ENCODE measurements around the gene DVL2. TPM values are rescaled to one million over a fixed set of nuclear protein-coding genes. Genes with fewer than 3 reads are reported as not detected.

DVL2 gene
- total and polyA plus RNA-seq, 2 of the 13 experiments (the other 11 are each of a cell fraction or from before 2014, with no cell fraction given), result 5.7 to 38.2 TPM

- TF ChIP-seq ZNF142 (CRISPR knock-in tag; IDR thresholded peaks at IDR 0.05) (no peak), MTA1 (CRISPR knock-in tag; IDR thresholded peaks at IDR 0.05; ENCODE audit: borderline replicate concordance) (peak; percentile 83; the same call in 1 of the 2 replicates), ZNF660 (CRISPR knock-in tag; IDR thresholded peaks at IDR 0.05; ENCODE audit: borderline replicate concordance, low read depth) (no peak), ADNP (CRISPR knock-in tag; IDR thresholded peaks at IDR 0.05) (no peak), TCF7 (IDR thresholded peaks at IDR 0.05; ENCODE audit: low read depth) (no peak), SCMH1 (CRISPR knock-in tag; IDR thresholded peaks at IDR 0.05; ENCODE audit: borderline replicate concordance) (no peak), MIER3 (CRISPR knock-in tag; IDR thresholded peaks at IDR 0.05; ENCODE audit: borderline replicate concordance) (no peak), ZFX (CRISPR knock-in tag; IDR thresholded peaks at IDR 0.05; ENCODE audit: low read depth) (no peak; the same call in 1 of the 2 replicates), CENPT (CRISPR knock-in tag; IDR thresholded peaks at IDR 0.05; ENCODE audit: low read depth) (no peak), KLF15 (CRISPR knock-in tag; IDR thresholded peaks at IDR 0.05; ENCODE audit: borderline replicate concordance) (no peak), NFKBIZ (CRISPR knock-in tag; IDR thresholded peaks at IDR 0.05) (no peak), GATAD2A (CRISPR knock-in tag; IDR thresholded peaks at IDR 0.05) (peak; percentile 50), ZFP37 (CRISPR knock-in tag; IDR thresholded peaks at IDR 0.05; ENCODE audit: borderline replicate concordance) (peak; percentile 82; the same call in 1 of the 2 replicates), ZBTB10 (CRISPR knock-in tag; IDR thresholded peaks at IDR 0.05; ENCODE audit: borderline replicate concordance) (no peak), CC2D1A (CRISPR knock-in tag; IDR thresholded peaks at IDR 0.05) (no peak), RBM22 (optimal IDR thresholded peaks at IDR 0.05; ENCODE audit: low read length) (no peak), NR2F6 (IDR thresholded peaks at IDR 0.05) (no peak), NR2F6 (CRISPR knock-in tag; IDR thresholded peaks at IDR 0.05) (peak; percentile 49; the same call in 1 of the 2 replicates), ZBTB39 (CRISPR knock-in tag; IDR thresholded peaks at IDR 0.05) (0 out of 2 replicates have a peak, but pooled peaks have one; percentile 51), ZNF329 (CRISPR knock-in tag; IDR thresholded peaks at IDR 0.05; ENCODE audit: low read depth) (no peak), ZNF33B (CRISPR knock-in tag; IDR thresholded peaks at IDR 0.05) (peak; percentile 90), NFYB (CRISPR knock-in tag; IDR thresholded peaks at IDR 0.05) (no peak)
Measured at GRCh38 chr17:7280519-7281073, 46.3 kb upstream of the DVL2 start (continued).

Data from HepG2 (cell line).